Measurements from ENCODE around the gene MXD3. TPM values are rescaled to one million over a fixed set of nuclear protein-coding genes. Genes with fewer than 3 reads are reported as not detected.
"Not testable (repeated sequence)": the region's sequence is repeated elsewhere in the genome, so short reads cannot be mapped to it uniquely, and the experiment has no call there.

The MXD3 gene
- total RNA-seq, 1 donor from 2014 or later: 1.4 TPM

DNA sequence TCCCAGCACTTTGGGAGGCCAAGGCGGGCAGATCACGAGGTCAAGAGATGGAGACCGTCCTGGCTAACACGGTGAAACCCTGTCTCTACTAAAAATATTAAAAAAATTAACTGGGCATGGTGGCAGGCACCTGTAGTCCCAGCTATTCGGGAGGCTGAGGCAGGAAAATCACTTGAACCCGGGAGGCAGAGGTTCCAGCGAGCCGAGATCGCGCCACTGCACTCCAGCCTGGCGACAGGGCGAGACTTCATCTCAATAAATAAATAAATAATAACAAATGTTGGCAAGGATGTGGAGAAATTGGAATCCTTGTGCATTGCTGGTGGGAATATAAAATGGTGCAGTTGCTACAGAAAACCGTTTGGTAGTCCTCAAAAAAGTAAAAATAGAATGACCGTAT is 31.3 kb upstream of the MXD3 start:
- not testable (repeated sequence) for DNase-seq (ENCODE audit: low read depth)

DNA sequence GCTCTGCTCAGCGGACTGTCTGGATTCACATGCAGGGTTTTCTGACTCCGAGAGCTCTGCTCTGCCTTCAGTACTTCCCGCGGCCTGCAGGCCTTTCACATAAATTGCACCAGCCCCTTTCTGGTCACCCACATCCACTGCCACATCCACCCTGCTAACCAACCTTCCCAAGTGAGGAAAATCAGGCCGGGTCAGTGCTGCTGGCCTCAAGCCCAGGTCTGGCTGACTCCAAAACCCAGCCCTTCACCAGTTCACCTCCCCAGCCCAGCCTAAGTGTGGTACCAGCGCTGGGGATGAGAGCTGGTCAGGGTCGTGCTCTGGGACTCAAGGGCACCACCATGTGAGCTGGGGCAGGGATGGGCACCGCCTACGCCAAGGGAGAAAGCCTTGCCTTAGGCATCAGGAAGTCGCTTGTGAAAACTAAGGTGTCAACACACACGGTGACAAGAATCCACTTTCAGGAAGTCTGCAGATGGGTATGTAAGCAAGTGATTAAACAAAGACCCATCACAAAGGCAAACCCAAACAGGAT is 27.5 kb upstream of the MXD3 start:
- DNase-seq (ENCODE audit: low read depth): peak; percentile 29

DNA sequence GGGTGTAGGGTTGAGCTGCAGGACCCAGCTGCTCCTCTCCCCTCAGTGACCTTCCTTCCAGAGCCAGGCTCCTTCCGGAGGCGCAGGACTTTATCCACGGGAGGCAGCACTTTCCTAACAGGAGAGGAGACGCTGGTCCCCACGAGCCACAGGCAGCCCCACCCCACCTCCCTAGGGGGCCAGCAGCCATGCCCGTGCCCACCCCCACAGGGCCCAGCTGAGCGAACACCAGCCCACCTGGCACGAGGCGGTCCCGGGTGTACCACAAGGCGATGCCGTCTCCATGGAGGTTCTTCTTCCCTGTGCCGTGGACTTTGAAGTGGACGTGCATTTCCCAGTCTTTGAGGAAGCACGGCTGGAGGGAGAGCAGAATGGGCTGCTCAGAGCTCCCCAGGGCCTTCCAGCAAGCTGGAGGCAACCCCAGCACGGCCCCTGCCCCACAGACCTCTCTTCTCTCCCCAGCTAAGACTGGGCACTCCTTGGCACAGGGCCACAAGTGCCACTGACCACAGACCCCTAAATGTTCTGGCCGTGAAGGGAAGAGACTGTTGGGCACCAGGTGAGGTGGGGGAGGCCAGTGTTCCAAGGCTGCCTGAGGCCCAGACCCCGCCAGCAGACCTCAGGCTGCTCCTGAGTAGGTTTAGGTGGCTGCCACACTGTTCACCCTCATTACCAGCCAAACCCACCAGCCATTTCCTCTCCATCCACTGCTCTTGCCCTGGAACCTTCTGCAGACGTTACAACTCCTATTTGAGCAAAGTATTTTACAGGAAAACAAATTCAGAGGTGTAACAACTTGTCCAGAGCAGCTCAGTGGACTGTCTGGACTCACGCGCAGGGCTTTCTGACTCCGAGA is 26.8 kb upstream of the MXD3 start:
- DNase-seq (ENCODE audit: low read depth): no peak

DNA sequence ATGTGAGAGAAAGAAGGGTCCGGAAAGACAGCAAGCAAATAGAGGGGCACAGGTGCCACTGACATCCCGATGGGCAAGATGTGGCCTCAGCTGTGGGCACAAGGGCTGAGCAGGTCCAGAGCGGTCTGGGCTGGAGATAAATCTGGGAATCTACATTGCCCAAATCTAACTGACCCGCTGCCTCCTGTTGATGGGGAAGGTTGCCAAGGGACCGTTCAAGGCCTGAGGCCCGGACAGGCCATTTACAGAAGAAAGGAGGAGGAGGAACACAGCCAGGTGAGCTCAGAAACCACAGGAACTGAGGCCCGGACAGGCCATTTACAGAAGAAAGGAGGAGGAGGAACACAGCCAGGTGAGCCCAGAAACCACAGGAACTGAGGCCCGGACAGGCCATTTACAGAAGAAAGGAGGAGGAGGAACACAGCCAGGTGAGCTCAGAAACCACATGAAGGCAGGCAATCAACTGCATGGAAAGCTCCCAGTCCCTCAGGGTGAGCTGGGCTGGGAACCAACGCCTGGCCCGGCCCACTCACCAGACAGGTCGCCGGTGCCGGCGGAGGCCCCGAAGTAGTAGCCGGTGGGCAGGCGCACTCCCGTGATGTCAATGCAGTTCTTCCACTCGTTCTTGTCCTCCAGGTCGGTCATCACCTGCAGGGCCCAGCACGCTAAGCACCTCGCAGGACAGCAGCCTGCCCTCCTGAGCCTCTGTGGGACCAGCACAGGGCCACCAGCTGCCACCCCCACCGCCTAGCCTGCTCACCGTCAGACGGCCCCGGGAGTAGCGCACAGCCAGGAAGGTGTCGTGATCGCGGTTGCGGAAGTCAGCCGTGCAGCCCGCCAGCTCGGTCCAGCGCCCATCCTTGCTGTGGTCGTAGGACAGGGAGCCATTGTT is 25.2 kb upstream of the MXD3 start:
- no peak for DNase-seq (ENCODE audit: low read depth)

DNA sequence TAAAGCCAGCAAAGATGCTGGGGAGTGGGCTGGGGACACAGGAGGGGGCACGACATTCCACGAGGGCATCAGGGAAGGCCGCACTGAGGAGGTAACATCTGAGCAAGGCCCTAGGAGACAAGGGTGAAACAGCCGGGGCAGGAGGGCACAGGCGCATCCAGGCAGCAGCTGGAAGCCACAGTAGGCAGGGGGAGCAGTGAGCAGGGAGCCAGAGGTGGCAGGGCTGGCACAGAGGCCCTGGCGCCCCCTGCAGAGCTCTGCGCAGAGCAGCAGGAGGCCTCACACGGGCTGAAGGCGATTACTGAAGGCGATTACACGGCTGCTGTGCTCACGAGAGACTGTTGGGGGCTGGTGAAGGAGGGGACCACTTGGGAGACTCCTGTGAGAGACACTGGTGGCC is 24.4 kb upstream of the MXD3 start:
- DNase-seq (ENCODE audit: low read depth): peak; percentile 22

DNA sequence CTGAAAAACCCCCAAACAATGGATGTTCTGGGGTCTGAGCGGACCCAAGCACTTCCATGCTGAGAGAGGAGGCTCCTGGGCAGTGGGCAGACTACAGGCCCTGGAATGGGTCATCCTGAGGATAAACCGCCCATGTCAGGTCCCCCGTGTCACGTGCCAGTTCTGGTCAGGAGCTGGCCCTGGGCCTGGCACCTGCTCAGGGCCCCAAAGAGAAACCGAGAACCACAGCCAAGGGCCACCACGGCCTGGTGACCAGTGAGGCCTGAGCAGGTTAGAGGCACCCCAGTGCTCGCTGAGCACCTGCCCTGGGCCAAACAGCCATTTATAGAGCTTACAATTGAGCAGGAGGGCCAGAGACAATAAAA is 24.0 kb upstream of the MXD3 start:
- DNase-seq (ENCODE audit: low read depth): no peak

DNA sequence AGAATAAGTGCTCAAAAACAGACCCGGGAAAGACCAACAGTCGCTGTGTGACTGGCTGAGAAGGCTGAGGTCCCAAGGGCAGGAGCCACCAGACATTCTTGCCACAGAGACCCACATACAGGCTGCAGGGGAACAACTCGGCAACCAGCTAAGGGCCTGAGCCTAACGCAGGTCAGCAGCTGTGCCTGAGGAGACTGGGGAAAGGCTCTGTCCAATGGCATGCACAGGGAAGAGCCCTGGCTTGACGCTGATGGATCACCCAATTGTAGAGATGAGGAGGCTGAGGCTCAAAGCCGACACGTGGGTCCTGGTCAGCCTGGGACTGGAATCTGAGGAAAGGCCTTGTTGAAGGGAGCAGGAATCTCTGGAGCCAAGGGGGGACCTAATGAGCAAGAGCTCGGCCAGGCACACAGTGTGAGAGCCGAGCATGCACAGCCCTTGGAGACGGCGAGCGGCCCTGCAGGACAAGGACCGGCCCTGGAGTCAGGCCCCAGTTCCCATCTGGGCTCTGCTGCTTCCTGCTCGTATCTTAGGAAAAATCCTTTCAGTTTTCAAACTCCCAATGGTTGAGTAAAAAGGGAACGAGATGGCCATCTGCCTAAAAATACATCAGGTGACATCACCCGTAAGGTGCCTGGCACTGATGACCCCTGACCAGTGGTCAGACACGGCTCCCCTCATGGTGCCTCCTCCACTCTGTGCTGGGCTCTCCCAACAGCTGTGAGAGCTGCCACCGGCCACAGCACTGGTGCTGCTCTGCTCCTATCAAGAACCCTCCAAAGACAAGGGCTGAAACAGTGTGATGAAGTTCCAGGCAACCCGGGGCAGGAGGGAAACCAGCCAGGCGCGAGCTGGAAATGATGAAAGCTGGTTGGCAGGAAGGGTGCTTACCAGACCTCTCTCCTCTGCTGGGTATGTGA is 23.3 kb upstream of the MXD3 start:
- DNase-seq (ENCODE audit: low read depth): no peak

DNA sequence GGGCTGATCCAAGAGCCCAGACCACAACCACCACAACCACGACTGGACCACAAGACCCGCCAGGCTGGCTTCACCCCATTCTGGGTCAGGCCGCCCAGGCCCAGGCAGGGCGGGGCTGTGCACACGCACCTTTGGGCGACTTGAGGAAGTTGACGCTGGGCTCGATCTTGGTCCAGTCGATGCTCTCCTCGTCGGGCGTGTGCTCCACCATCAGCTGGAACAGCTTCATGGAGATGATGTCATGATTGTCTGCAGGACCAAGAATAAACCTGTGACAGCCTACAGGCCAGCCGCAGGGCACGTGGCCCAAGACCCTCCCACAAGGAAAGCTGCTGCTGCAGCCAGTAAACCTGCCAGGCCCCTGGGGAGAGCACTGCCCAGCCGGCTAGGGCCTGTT is 22.5 kb upstream of the MXD3 start:
- no peak for DNase-seq (ENCODE audit: low read depth)

DNA sequence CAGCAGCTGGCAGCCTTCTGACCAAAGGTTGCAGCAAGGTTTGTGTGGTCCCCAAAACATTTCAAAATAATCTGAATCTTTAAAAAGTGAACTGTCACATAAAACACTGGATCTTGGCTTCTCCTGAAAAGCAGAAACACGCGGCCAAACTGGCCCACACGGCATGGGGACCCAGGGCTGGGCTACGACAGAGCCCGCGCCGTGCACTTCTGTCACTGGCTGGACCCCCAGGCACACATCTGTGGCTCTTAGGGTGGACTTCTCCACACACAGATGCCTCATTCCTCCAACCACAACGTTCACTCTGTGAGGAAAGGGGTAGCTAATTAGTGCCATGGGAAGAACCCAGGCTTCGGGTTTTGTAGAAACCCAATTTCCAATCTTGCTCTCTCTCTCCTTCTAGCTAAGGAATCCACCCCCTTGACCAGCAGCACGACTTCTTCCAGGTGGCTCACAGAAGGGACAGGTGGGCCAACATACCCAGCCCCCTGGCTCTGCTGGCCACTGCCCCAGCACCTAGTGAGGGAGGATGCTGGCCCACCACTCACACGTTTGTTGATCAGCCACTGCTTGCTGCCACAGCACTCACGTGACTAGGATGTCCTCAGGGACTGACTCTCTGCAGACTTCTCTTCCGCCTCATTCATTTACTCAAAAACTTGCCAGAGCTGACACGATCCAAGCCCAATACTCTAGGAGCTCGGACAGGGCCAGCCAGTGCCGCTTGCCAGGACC is 21.9 kb upstream of the MXD3 start:
- no peak for DNase-seq (ENCODE audit: low read depth)

DNA sequence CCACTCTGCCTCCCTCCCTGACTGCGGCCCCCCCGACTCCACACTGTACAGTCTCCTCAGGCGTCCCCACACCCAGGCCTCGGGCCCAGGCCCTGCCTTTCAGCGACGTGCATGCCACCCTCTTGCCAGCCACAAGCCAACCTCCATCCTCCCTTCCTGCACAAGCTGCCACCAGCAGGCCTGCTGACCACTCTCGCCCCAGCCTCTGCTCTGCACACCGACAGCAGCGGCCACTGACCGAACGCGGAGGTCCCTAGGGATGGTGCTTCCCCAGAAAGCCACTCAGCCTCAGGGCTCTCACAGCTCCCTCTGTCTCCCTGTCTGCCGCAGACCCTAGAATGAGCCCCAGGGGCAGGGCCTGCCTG is 21.2 kb upstream of the MXD3 start:
- DNase-seq (ENCODE audit: low read depth): no peak

DNA sequence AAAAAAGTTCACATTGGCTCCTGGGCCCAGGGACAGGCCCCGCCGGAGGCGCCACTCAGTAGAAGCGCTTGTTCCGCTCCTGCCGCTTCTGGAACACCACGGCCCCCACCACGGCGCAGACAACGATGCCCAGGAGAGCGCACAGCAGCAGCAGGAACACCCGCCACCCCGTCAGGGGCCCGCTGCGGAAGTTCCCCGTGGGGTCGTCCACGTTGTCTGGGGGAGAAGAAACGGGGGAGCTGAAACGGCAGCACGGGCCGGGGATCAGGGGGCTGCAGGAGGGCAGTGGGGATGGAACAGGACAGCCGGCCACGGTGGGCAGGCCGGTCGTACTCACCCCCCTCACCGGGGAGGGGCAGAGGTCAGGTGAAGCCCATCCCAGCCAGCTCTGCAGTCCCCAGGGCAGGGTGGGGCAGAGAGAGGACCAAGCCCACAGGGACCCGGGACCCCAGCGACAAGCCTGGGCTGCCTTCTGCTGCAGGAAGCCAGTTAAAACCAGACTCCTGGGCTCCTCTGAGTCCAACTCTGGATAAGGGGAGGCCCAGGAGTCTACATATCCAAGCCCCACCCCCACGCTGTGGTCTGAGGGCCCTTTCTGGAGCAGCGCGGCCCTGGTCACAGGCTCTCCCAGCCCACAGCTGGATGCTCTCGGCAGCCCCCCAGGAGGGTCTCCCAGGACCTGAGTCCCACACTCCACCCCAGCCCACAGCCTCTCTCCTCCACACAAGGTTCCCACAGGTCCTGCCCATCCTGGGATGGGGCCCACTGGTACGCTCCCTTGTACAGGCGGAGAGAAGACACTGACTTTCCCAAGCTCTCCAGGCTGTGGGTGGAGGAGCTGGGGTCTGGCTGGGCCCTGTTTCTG is 20.6 kb upstream of the MXD3 start:
- no peak for DNase-seq (ENCODE audit: low read depth)

DNA sequence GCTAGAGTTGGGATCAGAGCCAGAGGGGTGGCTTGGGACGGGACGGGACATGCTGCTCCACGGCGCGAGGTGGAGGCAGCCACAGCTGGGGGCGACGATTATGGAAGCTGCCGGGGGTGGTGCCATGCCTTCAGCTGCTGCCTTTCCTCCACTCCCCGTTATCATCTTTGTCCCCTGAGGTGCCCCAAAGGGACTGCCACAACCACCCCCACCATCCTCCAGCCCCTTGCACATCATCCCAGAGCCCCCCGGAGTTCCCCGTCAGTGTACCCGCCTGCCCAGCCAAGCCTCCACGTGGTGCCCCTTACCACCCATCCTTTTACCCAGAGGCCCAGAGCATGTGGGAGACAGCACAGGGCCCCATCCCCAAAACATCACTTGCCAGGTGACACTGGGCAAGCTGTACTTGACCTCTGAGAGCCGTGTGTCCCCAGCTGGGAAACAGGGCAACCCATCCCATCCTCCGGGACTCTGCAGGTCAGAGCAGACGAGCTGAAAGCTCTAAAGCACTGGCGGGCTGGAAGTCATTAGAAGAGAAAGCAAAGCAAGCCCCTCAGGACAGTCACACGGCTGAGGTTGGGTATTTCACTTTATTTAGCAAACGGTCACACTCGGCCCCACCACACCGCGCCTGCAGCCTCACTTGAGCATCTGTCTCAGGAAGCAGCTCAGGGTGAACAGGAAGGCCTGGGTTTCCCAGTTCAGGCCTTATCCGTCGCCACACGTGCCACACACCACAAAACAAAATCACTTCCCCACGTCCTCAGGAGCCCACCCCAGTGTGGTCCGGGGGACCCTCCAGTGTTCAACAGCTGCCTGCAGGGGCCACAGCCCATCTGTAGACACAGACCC is 19.5 kb upstream of the MXD3 start:
- no peak for DNase-seq (ENCODE audit: low read depth)

DNA sequence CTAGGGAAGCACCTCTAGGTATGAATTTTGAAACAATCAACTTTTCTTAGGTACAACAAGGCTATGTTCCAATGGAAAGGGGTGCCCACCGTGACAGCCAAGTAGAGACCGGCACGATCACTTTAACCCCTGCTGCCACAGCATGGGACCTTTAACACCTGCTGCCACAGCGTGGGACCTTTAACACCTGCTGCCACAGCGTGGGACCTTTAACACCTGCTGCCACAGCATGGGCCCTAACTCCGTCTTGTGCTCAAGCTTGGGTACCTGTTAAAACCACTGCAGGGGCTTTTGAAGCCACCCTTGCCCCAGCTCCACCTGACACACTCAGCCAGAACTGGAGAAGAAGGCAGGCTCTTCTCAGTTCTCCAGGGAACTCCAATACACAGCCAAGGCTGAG is 18.2 kb upstream of the MXD3 start:
- no peak for DNase-seq (ENCODE audit: low read depth)

DNA sequence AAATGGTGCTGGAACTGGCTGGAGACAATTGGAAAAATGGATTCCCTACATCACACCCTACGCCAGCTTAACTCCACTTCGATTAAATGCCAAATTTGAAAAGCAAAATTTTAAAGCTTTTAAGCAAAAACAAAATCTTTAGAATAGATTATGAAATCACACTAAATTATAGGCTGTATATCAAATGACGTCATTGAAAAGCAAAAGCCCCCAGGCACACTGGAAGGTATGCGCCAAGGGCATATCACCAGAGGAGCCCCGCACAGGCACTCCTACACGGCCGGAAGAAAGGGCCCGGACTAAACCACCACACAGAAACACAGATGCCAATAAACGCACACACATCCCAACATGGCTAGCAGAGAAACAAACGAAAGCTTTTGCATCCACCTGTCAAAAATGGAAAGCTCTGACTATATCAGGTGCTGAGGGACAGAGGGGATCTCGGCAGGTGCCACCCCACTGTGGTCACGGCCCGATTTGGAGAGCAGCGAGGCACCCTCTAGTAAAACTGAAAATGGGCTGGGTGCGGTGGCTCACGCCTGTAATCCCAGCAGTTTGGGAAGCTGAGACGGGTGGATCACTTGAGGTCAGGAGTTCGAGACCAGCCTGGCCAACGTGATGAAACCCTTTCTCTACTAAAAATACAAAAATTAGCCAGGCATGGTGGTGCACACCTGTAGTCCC is 17.0 kb upstream of the MXD3 start:
- no peak for DNase-seq (ENCODE audit: low read depth)

DNA sequence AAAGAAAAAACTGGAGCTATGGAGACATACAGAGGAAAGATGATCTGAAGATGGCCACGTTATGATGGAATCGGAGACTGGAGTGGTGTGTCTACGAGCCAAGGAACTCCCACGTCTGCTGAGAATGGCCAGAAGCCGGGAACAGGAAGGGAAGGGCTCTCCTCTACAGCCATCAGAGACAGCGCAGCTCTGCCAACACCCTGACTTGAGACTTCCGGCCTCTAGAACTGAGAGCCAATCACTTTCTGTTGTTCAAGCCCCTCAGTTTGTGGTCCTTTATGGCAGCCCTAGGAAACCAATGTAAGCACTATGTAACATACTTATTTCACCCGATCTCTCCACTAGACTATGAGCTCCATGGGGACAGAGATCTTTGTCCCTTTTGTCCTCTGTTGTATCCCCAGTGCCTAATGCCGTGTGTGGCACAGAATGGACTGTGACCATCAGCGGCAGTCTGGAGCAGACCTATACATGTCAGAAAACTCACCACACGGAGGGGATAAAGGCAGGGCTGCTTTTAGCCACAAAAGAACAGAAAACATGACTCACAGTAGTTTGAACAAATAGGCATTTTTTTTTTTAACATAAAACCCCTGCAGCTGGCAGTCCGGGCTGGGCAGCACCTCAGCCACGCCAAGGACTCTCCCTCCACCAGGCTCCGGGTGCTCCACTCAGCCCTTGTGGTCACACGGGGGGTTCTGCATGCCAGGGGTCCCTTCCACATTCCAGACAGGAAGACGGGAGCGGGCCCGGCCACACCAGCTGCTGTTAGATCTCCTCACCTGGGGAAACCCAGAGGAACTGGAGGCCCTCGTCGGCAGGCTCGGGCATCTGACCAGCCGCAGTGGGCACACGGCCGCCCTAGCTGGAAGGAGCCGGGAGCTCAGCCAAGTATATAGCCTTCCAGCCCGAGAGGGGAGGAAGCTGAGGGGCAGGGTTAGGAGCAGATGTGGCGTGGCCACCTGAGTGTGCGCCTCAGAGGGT is 16.1 kb upstream of the MXD3 start:
- peak; percentile 65 for DNase-seq (ENCODE audit: low read depth)

DNA sequence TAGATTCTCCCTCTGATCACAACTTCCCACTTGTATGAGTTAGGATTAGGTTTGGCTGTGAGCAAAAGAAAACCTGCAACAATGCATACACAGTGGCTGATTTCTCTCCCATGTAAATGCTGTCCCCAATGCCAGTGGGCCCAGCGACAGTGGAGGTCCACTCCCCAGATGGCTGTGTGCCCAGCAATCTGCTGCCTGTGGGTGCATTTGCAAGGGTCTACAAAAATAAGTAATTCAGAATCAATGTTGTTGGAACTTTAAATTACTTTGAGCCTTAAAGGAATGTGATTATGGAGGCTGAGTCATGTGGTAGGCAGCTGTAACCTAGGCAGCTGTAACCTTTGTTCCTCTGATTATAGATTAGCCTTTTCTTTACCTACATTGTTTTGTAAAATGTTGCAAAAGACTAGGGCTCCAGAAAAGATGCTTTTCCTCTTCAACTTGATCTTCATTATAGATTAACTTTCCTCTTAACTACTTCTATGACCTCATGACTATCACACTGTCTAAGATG is 14.2 kb upstream of the MXD3 start:
- peak; percentile 91 for DNase-seq (ENCODE audit: low read depth)

DNA sequence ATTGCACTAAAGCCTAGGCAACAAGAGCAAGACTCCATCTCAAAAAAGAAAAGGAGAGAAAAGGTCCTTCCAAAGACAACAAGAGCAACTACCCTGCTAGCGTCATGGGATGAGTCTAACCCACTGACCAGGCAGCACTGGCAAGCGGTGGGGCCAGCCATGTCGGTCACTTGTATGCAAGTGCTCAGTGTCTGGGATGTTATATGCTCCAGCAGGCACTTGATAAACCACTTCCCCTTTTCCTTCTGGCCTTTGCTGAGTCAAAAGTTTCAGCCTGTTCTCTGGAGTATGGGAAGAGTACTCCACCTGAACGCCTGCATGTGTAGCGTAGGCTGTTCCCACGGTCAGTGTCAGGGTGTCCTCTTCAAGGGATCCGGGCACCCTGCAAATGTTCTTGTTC is 9.2 kb upstream of the MXD3 start:
- DNase-seq (ENCODE audit: low read depth): no peak
